GM12891 (cell line): Measurements from ENCODE around the gene ZIC2.

Experiments
- DNase-seq: peaks from one replicate; pipeline ENCODE4 v3.0.0; 2011; ENCODE audit warnings: low spot score; ENCODE audit not compliant: insufficient read length
- FAIRE-seq: peaks from 2 replicates; lab custom pipeline; 2011; peaks lifted over from hg19 to GRCh38; lab: Jason Lieb, UNC
- PAX5 ChIP-seq: IDR thresholded peaks from 2 replicates; pipeline ENCODE4 v1.6.1; 2011; ENCODE audit warnings: low read length, moderate library complexity, mild to moderate bottlenecking; ENCODE audit not compliant: insufficient read depth, severe bottlenecking
- POLR2A ChIP-seq: IDR thresholded peaks from 2 replicates; pipeline ENCODE4 v1.6.1; 2011; ENCODE audit warnings: low read depth, low read length, control low read depth
- POLR2AphosphoS5 ChIP-seq: IDR thresholded peaks from 2 replicates; pipeline ENCODE4 v1.6.1; 2011; ENCODE audit warnings: low read depth, low read length, control low read depth
- POU2F2 ChIP-seq: IDR thresholded peaks from 2 replicates; pipeline ENCODE4 v1.6.1; 2011; ENCODE audit warnings: low read depth, mild to moderate bottlenecking, control low read depth, low read length, moderate library complexity
- SPI1 ChIP-seq: IDR thresholded peaks from 2 replicates; pipeline ENCODE4 v1.6.1; 2011; ENCODE audit warnings: low read depth, low read length, control low read depth
- TAF1 ChIP-seq: IDR thresholded peaks from 2 replicates; pipeline ENCODE4 v1.6.1; 2011; ENCODE audit warnings: low read depth, low read length, control low read depth

The ZIC2 gene

DNA sequence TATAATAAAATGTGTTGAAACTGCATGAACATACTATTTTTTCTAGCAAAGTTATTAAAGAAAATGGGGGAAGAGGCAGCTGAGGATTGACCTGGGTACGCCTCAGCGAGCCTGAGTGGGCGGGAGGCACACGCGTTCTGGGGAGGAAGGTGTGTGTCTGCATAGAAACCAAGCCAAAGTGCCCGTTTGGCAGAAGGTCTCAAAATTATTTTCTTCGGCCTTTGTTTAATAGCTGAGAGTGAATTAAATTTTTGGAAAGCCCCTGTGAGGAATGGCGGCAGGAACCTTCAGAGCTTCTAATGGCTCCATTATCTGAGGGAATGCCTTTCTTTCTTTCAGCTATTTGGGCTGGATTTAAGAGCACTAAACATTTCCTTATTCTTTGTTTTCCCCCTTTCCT lies 5.2 kb downstream of the ZIC2 start:
- FAIRE-seq (no peak), DNase-seq (no peak)
- TF ChIP-seq POU2F2 (no peak), SPI1 (no peak), PAX5 (no peak), TAF1 (no peak), POLR2AphosphoS5 (no peak), POLR2A (no peak)

GRCh38 chr13:99987154-99988019 lies 5.8 kb downstream of the ZIC2 start:
- TF ChIP-seq TAF1 (no peak), POU2F2 (no peak), POLR2A (no peak), PAX5 (no peak), SPI1 (no peak)
- FAIRE-seq (no peak), DNase-seq (no peak)

- no peak for FAIRE-seq
- DNase-seq, result no peak
- TF ChIP-seq SPI1 (no peak), TAF1 (no peak), POLR2A (no peak), PAX5 (no peak), POLR2AphosphoS5 (no peak), POU2F2 (no peak)
Measured at GRCh38 chr13:99988529-99989275, 7.1 kb downstream of the ZIC2 start.

DNA sequence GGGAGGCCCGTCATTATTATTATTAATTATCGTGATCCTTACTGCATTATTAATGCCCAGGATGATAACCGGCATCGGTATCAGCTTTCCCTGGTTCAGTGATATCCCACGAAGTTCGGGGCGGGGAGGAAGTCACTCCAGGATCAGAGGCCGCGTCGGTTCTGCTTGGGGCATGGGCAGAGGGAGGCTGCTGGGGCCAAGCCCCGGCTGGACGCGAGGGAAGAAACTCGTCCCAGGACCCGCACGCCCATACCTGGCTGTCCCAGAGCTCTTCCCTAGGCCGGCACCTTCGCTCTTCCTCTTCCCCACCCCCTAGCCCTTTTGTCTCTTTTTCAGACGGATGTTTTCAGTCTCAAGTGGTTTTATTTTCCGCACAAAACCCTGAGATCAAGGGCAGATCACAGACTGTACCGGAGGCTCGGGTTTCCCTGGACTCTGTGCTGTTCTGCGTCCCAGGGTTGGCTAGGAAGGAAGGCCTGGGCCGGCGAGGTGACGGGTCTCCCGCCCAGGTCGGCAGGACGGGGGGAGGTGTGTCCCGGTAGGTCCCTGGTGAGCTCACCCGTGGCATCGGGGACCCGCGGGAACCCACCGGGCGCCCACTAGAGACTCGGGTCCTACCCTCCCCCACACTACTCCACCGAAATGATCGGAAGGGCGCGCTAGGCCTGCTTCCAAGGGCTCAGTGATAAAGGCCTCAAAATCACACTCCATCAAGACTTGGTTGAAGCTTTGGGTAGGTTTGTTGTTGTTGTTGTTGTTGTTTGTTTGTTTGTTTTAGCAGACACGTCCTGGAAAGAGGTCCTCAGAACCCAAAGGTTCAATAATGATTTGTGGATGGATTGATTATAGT lies 7.9 kb downstream of the ZIC2 start:
- TF ChIP-seq SPI1 (no peak), POLR2AphosphoS5 (no peak), PAX5 (no peak), POLR2A (no peak), TAF1 (no peak), POU2F2 (no peak)
- FAIRE-seq (no peak), DNase-seq (no peak)

- DNase-seq (no peak), FAIRE-seq (no peak)
- no peak for TF ChIP-seq POLR2A
- no peak for TF ChIP-seq POU2F2
- TF ChIP-seq PAX5, result no peak
- TF ChIP-seq SPI1, result no peak
- TF ChIP-seq TAF1, result no peak
- no peak for TF ChIP-seq POLR2AphosphoS5
Measured at GRCh38 chr13:99990126-99990977, 8.8 kb downstream of the ZIC2 start.

DNA sequence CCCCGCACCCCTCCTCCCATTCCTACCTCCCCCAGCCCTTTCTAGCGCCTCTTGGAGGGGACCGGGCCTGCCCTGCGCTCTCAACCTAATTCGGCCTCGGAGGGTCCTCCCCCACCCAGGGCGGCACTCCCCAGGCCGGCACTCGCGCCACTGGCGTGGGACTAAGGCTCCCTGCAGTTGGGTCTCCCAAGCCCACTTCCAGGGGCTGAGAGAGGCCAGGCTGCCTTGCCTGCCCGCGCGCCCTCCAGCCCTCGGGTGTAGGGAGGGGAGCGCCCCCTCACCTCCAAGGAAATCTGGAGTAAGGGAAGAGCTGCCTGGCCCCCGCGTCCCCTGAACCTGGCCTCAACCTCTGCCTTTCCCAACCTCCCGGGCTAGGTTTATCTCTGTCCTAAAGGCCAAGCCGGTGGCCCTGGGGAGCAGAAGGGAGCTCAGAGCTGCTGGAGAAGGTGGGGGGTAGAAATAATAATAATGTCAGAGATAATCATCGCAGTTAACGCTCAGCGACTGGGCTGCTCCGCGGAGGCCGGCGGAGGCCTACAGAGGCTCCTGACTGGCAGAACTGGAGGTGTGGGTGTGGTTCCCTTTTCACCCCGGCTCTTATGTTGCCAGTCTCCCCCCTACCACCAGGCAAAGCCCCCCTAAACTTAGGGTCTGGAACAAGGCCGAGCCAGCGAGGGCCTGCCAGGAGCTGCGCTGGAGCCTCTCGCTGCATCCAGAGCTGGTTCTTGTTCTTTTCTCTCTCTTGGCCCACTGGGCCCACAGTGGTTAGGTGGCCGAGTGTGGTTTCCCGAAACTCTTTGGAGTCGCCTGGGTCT lies 9.6 kb downstream of the ZIC2 start:
- no peak for TF ChIP-seq SPI1
- no peak for TF ChIP-seq PAX5
- no peak for TF ChIP-seq POU2F2
- TF ChIP-seq POLR2A, result no peak
- TF ChIP-seq TAF1, result no peak
- no peak for TF ChIP-seq POLR2AphosphoS5
- no peak for FAIRE-seq
- DNase-seq, result no peak

- FAIRE-seq, result no peak
- no peak for TF ChIP-seq PAX5
- TF ChIP-seq TAF1, result no peak
- DNase-seq, result no peak
Measured at GRCh38 chr13:99991828-99992775, 10.5 kb downstream of the ZIC2 start.
